Muscle layer of duodenum (tissue), 2 donors: ENCODE data around the gene RSPH3.

Source experiments
- H3K27ac ChIP-seq: one replicate; pipeline ENCODE4 v1.7.0; 2013; ENCODE audit warnings: mild to moderate bottlenecking, low read length
- H3K27me3 ChIP-seq: one replicate; pipeline ENCODE4 v1.7.0; 2013; ENCODE audit warnings: low read depth, mild to moderate bottlenecking, control low read depth, low read length
- H3K36me3 ChIP-seq, 2 donors: one replicate each; pipeline ENCODE4 v1.7.0; 2013; ENCODE audit warnings: low read length in 2 of 2, control low read depth in 1 of 2, mild to moderate bottlenecking in 1 of 2; ENCODE audit not compliant: insufficient read depth in 2 of 2, control insufficient read depth in 1 of 2
- H3K4me1 ChIP-seq, 2 donors: one replicate each; pipeline ENCODE4 v1.7.0; 2013; ENCODE audit warnings: low read length in 2 of 2, mild to moderate bottlenecking in 2 of 2, control low read depth in 1 of 2, moderate library complexity in 1 of 2; ENCODE audit not compliant: insufficient read depth in 2 of 2, control insufficient read depth in 1 of 2
- H3K4me3 ChIP-seq, 2 donors: one replicate each; pipeline ENCODE4 v1.7.0; 2013; ENCODE audit warnings: low read length in 2 of 2, low read depth in 1 of 2, mild to moderate bottlenecking in 1 of 2
- H3K9me3 ChIP-seq, 2 donors: one replicate each; pipeline ENCODE4 v1.7.0; 2013; ENCODE audit warnings: low read length in 2 of 2, control low read depth in 1 of 2, mild to moderate bottlenecking in 1 of 2; ENCODE audit not compliant: control insufficient read depth in 1 of 2
- donor health status: healthy.

The RSPH3 gene

GRCh38 chr6:158923805-158924498 lies 76.0 kb downstream of the RSPH3 start:
- no peaks in the 10 kb centered on the region for H3K36me3 ChIP-seq
- H3K27me3 ChIP-seq: no peaks in the 10 kb centered on the region
- no peak overlapping the region for H3K4me3 ChIP-seq
- H3K9me3 ChIP-seq: no peaks in the 10 kb centered on the region
- H3K27ac ChIP-seq: no peak overlapping the region
- H3K4me1 ChIP-seq: no peaks in the 10 kb centered on the region
